Stimulated activated CD8-positive, alpha-beta memory T cell treated with anti-CD3 and anti-CD28 coated beads, Interleukin-4, amount 100 ng/mL, for 48 hours (primary cell): ENCODE measurements around the gene FAM236A.
"Not testable (repeated sequence)": the region's sequence is repeated elsewhere in the genome, so short reads cannot be mapped to it uniquely, and the experiment has no call there.

Experiments used
- DNase-seq: peaks from one replicate; pipeline ENCODE4 v3.0.0-alpha.2; 2020

Gene FAM236A

DNA sequence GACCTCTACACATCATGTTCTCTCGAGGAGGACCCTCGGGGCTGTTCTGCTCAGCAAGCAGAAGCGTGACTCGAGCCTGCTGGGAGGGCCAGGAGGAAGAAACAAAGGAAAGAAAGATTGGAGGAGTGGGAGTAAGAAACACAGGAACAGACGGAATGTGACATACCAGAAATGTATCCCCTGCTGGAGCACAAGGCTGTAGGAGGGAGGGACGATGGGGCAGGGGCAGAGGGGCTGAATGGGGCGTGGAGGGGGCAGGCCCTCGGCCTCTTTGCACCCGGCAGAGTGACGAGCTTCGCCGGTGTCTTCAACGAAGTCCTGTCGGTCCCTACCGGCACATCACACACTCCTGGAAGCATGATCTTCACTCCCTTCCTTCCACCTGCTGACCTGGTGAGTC is at the start of gene FAM236A:
TSS of gene FAM236A (plus strand) at position 301 of the 400 bp plus-strand sequence. CDS start at position 358, 57 bp downstream.
- not testable (repeated sequence) for DNase-seq

- DNase-seq = not testable (repeated sequence)
These were observed 48.3 kb upstream of the FAM236A start for GRCh38 chrX:72889740-72890139.

GRCh38 chrX:72912315-72912714 is 25.7 kb upstream of the FAM236A start, which contains the start of gene FAM236C:
TSS of gene FAM236C (plus strand) at chrX:72912615. CDS start at chrX:72912715, 100 bp downstream.
- not testable (repeated sequence) for DNase-seq

DNA sequence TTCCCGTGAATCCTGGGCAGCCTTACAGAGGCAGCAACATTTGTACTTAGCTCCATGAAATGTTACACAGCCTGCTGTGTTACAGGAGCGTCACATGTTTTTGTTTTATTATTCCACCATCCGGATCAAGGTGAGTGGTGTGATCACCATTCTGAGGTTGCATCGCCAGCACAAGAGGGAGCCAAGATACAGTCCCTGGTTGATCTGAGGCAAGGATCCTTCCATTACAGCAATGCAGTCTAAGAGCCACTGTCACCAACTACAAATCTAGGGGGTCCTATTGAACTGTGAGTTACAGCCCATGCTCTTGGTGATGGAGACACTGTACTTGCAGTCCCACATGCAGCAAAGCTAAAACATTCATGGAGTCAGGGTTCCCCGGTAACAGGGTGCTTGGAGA is 21.9 kb upstream of the FAM236A start:
- DNase-seq = not testable (repeated sequence)

DNA sequence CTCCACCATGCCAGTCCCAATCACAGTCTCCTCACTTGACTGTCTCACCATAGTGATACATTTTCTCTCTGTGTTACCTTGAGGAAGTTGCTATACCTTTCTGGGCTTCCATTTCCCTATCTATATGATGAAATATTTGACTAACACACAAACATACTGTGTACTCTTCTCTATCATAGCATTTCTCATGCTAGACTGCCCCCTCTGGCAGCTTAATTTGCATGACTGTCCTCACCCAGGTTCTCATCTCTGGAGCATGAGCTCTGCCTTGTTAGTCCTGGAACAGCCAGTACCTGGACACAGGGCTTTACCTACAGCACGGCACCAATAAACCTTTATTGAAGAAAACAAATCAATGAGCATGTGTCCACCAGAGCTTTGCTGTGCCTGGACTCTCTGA is 5.7 kb upstream of the FAM236A start:
- not testable (repeated sequence) for DNase-seq

DNA sequence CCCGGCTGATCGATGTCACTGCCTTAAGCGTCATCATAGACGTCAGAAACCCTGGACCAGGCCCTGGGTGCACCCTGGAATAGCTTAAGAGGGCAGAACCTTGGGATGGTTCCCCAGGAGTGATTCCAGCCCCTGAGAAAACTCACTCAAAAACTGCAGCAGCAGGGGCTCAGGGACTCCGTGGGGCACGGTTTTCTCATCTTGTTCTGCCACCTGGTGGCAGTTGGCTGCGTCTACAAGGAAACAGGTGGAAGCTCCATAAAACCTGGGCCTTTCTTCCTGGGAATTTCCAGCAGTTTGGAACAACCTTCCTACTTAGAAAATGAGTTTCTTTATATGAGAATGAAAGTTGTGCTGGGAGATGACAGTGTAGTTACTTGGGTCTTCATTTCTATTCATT is 1.6 kb upstream of the FAM236A start:
- not testable (repeated sequence) for DNase-seq

- not testable (repeated sequence) for DNase-seq
These were observed 1.0 kb upstream of the FAM236A start for GRCh38 chrX:72936882-72937455.

GRCh38 chrX:72942272-72942671 is 4.3 kb downstream of the FAM236A start:
- DNase-seq = not testable (repeated sequence)

- DNase-seq = not testable (repeated sequence)
These were observed 5.2 kb downstream of the FAM236A start for GRCh38 chrX:72943035-72943818.

GRCh38 chrX:72943819-72944169 is 5.8 kb downstream of the FAM236A start, which contains the start of gene DMRTC1:
TSS of gene DMRTC1 (minus strand) at chrX:72943837. CDS start at chrX:72875694, 68,143 bp downstream.
- not testable (repeated sequence) for DNase-seq

- DNase-seq = not testable (repeated sequence)
These were observed 22.0 kb downstream of the FAM236A start for GRCh38 chrX:72959971-72960370.

- not testable (repeated sequence) for DNase-seq
These were observed 33.9 kb downstream of the FAM236A start for GRCh38 chrX:72971859-72972258.

- DNase-seq = not testable (repeated sequence)
These were observed 36.9 kb downstream of the FAM236A start for GRCh38 chrX:72974885-72975284.

DNA sequence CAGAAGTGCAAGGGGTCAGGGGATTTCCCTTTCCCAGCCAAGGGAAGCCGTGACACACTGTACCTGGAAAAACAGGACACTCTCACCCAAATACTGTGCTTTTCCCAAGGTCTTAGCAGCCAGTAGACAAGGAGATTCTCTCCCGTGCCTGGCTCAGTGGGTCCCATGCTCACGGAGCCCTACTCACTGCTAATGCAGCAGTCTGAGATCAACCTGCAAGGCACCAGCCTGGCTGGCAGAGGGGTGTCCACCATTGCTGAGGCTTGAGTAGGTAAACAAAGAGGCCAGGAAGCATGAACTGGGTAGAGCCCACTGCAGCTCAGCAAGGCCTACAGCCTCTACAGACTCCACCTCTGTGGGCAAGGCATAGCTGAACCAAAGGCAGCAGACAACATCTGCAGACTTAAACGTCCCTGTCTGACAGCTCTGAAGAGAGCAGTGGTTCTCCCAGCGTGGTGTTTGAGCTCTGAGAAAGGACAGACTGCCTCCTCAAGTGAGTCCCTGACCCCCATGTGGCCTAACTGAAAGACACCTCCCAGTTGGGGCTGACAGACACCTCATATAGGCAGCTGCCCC is 43.0 kb downstream of the FAM236A start:
- not testable (repeated sequence) for DNase-seq
